Measurements from ENCODE around the gene IP6K3. TPM values are rescaled to one million over a fixed set of nuclear protein-coding genes. Genes with fewer than 3 reads are reported as not detected.

The IP6K3 gene
- total RNA-seq, 1 donor from 2014 or later = not detected

GRCh38 chr6:33683576-33684427 lies 62.9 kb downstream of the IP6K3 start:
- H3K27me3 Mint-ChIP-seq = no peaks in the 10 kb centered on the region
- H3K27ac Mint-ChIP-seq = peak overlapping the region; percentile 30
- no peak overlapping the region for H3K4me3 Mint-ChIP-seq
- TF ChIP-seq CTCF (IDR thresholded peaks at IDR 0.05) = no peak
- intact Hi-C loops (cut with micrococcal nuclease) = no loop called here
- H3K9me3 Mint-ChIP-seq = no peaks in the 10 kb centered on the region
- peaks cover 3% of the 10 kb centered on the region for H3K4me1 Mint-ChIP-seq
- DNase-seq (no peak), ATAC-seq (ENCODE audit: low read depth) (no peak)
- CTCF ChIA-PET = no interaction called here
- POLR2A ChIA-PET = interaction anchor here (0.6 kb wide), 1 partner anchor 407 kb away, joined by 3 read pairs; no protein-coding TSS in a partner anchor
- H3K36me3 Mint-ChIP-seq (ENCODE audit: low read depth) = peaks cover 89% of the 10 kb centered on the region

DNA sequence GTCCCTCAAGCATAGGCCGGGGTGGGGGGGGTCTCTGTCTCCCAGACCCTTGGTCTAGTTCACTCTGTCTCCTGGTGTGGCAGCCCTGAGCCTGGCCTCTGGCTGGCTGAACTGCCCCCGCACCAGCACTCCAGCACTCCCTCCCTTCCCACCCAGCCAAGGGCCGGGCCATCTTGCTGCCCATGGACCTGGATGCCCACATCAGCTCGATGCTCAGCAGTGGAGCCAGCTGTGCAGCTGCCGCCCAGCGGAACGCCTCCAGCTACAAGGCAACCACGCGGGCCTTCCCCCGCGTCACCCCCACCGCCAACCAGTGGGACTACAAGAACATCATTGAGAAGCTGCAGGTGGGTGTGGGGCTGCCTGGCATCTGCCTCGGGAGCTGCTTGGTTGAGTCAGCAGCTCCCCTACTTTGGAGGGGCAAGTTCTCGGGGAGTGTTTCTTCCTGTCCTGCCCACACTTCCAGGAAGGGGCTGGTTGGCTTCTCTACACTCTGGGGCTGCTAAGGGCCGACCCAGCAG lies 63.6 kb downstream of the IP6K3 start:
- no peak for ATAC-seq (ENCODE audit: low read depth)
- Mint-ChIP-seq H3K9me3 (no peaks in the 10 kb centered on the region), H3K36me3 (ENCODE audit: low read depth) (peaks cover 89% of the 10 kb centered on the region), H3K4me1 (peaks cover 10% of the 10 kb centered on the region), H3K27me3 (no peaks in the 10 kb centered on the region), H3K4me3 (no peak overlapping the region), H3K27ac (peak overlapping the region; percentile 30)
- POLR2A ChIA-PET = interaction anchor here (0.6 kb wide), 1 partner anchor 408 kb away, joined by 3 read pairs; no protein-coding TSS in a partner anchor
- DNase-seq = no peak
- intact Hi-C loops (cut with micrococcal nuclease) = no loop called here
- TF ChIP-seq CTCF (IDR thresholded peaks at IDR 0.05) = no peak
- CTCF ChIA-PET = no interaction called here

- H3K27ac Mint-ChIP-seq = no peak overlapping the region
These were observed 64.4 kb downstream of the IP6K3 start for GRCh38 chr6:33682341-33682740.

DNA sequence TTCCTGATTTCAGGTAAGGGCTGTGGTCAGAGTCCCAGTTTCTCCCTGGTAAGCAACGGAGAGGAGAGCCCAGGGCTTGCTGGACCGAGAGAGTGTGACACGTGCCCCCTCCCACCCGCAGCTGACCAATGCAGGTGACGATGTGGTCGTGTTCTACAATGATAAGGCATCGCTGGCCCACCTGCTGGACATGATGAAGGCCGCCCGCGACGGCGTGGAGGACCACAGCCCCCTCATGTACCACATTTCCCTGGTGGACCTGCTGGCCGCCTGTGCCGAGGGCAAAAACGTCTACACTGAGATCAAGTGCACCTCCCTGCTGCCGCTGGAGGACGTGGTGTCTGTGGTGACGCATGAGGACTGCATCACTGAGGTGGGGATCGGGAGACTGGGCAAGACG lies 66.9 kb downstream of the IP6K3 start:
- H3K4me1 Mint-ChIP-seq = peaks cover 24% of the 10 kb centered on the region
- H3K27me3 Mint-ChIP-seq = no peaks in the 10 kb centered on the region
- H3K36me3 Mint-ChIP-seq (ENCODE audit: low read depth) = peaks cover 86% of the 10 kb centered on the region
- POLR2A ChIA-PET = no interaction called here
- no peak for DNase-seq
- intact Hi-C loops (cut with micrococcal nuclease) = no loop called here
- no peak overlapping the region for H3K4me3 Mint-ChIP-seq
- CTCF ChIA-PET = no interaction called here
- no peak for TF ChIP-seq CTCF (IDR thresholded peaks at IDR 0.05)
- no peaks in the 10 kb centered on the region for H3K9me3 Mint-ChIP-seq
- ATAC-seq (ENCODE audit: low read depth) = no peak
- H3K27ac Mint-ChIP-seq = no peak overlapping the region

More at GRCh38 chr6:33682341-33682740, 64.4 kb downstream of the IP6K3 start:
- H3K9me3 Mint-ChIP-seq = no peaks in the 10 kb centered on the region
- POLR2A ChIA-PET = no interaction called here
- CTCF ChIA-PET = no interaction called here
- no peak overlapping the region for H3K4me3 Mint-ChIP-seq
- DNase-seq (no peak), ATAC-seq (ENCODE audit: low read depth) (no peak)
- H3K4me1 Mint-ChIP-seq = peaks cover 17% of the 10 kb centered on the region
- H3K36me3 Mint-ChIP-seq (ENCODE audit: low read depth) = peaks cover 89% of the 10 kb centered on the region
- no peaks in the 10 kb centered on the region for H3K27me3 Mint-ChIP-seq
- intact Hi-C loops (cut with micrococcal nuclease) = no loop called here
- no peak for TF ChIP-seq CTCF (IDR thresholded peaks at IDR 0.05)

DNA sequence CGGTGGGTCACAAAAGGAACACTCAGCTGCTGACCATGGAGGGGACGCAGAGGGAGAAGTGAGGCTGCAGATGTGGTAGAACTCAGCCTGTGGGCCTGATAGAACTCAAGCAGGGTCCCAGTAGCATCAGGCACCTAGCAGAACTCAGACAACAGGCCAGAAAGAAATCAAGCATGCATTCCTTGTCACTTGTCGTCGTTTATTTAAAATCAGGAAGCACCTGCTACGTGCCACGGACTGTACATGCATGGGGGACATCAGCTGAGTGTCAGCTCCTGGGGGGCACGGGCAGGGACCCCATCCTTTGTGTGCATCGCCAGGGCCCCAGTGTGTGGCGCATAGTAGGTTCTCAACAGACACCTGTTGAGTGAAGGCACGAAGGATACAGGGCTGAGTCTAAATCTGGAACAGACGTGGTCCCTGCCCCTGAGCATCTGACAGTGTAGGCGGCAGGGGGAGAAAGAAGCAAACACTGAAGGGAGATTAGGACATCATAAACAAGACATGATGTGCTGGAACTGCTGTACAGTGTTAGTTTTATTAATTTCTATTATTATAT lies 67.7 kb downstream of the IP6K3 start:
- no peak for TF ChIP-seq CTCF (IDR thresholded peaks at IDR 0.05)
- CTCF ChIA-PET = no interaction called here
- POLR2A ChIA-PET = no interaction called here
- peak overlapping the region; percentile 63 for H3K27ac Mint-ChIP-seq
- peaks cover 24% of the 10 kb centered on the region for H3K4me1 Mint-ChIP-seq
- DNase-seq = no peak
- H3K9me3 Mint-ChIP-seq = no peaks in the 10 kb centered on the region
- H3K4me3 Mint-ChIP-seq = no peak overlapping the region
- peaks cover 86% of the 10 kb centered on the region for H3K36me3 Mint-ChIP-seq (ENCODE audit: low read depth)
- intact Hi-C loops (cut with micrococcal nuclease) = no loop called here
- H3K27me3 Mint-ChIP-seq = no peaks in the 10 kb centered on the region
- ATAC-seq (ENCODE audit: low read depth) = no peak
